Naive B cell (primary cell): ENCODE results near the gene WFDC12. TPM values are rescaled to one million over a fixed set of nuclear protein-coding genes. Genes with fewer than 3 reads are reported as not detected.

Experiments
- ATAC-seq, 2 donors: fragments of 150-1000 bp; cut with Tn5 transposase; 2 replicates each; pipeline ENCODE4 v1.10.0; 2021; ENCODE audit warnings: low read depth in 2 of 2, mild to moderate bottlenecking in 2 of 2, moderate library complexity in 2 of 2
- DNase-seq: peaks from one replicate; pipeline ENCODE4 v3.0.0; 2022
- H3K27ac Mint-ChIP-seq, 6 donors: one replicate each; pipeline ENCODE4 v1.8.0; 2020 to 2022; ENCODE audit warnings: mild to moderate bottlenecking in 6 of 6, mixed read lengths in 6 of 6, moderate library complexity in 5 of 6, inconsistent platforms in 2 of 6
- H3K27me3 Mint-ChIP-seq, 3 donors: one replicate each; pipeline ENCODE4 v1.8.0; 2021 to 2022; ENCODE audit warnings: mixed read lengths in 3 of 3, mild to moderate bottlenecking in 1 of 3
- H3K36me3 Mint-ChIP-seq, 2 donors: one replicate each; pipeline ENCODE4 v1.8.0; 2020 to 2022; ENCODE audit warnings: mixed read lengths in 2 of 2, inconsistent platforms in 1 of 2, mild to moderate bottlenecking in 1 of 2
- H3K4me1 Mint-ChIP-seq, 3 donors: one replicate each; pipeline ENCODE4 v1.8.0; 2020 to 2022; ENCODE audit warnings: mixed read lengths in 3 of 3, inconsistent platforms in 1 of 3, mild to moderate bottlenecking in 1 of 3, moderate library complexity in 1 of 3
- H3K4me3 Mint-ChIP-seq, 8 donors: one replicate each; pipeline ENCODE4 v1.8.0; 2020 to 2022; ENCODE audit warnings: mild to moderate bottlenecking in 8 of 8, mixed read lengths in 8 of 8, moderate library complexity in 8 of 8, inconsistent platforms in 2 of 8
- H3K9me3 Mint-ChIP-seq, 7 donors: one replicate each; pipeline ENCODE4 v1.8.0; 2020 to 2022; ENCODE audit warnings: mixed read lengths in 7 of 7, mild to moderate bottlenecking in 5 of 7, inconsistent platforms in 2 of 7, moderate library complexity in 1 of 7
- polyA plus RNA-seq, 6 donors: library from polyadenylated mRNA; unstranded; fragments of 300-500 nt; fragmentation: Illumina TruSeq; gene quantifications; one replicate each; pipeline ENCODE4 v1.2.3, GENCODE V29; 2021; ENCODE audit warnings: low read depth in 6 of 6

Gene WFDC12
- polyA plus RNA-seq, 6 donors from 2014 or later: not detected

DNA sequence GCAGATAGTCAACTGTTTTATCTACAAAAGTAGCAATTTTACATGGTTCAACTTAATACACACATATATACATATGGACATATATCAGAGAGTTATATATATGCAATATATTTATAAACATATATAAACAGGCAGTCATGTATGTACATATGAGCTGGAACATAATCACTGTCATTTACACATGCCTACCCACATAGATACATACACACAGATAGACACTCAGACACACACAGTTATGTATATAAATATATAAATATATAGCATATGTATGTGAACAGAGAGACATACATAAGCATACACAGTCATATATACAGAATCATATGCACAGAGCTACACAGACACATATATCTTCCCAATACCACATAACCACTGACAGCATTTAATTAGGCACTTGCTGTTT is 11.5 kb downstream of the WFDC12 start:
- DNase-seq: no peak
- no peaks in the 10 kb centered on the region for H3K36me3 Mint-ChIP-seq
- H3K27ac Mint-ChIP-seq: no peak overlapping the region
- ATAC-seq: no peak
- no peak overlapping the region for H3K4me3 Mint-ChIP-seq
- no peaks in the 10 kb centered on the region for H3K9me3 Mint-ChIP-seq
- H3K27me3 Mint-ChIP-seq: peaks cover 21 to 45% (median 36%) of the 10 kb centered on the region in 3 donors
- peaks cover 3 to 8% (median 4%) of the 10 kb centered on the region in 3 donors for H3K4me1 Mint-ChIP-seq

DNA sequence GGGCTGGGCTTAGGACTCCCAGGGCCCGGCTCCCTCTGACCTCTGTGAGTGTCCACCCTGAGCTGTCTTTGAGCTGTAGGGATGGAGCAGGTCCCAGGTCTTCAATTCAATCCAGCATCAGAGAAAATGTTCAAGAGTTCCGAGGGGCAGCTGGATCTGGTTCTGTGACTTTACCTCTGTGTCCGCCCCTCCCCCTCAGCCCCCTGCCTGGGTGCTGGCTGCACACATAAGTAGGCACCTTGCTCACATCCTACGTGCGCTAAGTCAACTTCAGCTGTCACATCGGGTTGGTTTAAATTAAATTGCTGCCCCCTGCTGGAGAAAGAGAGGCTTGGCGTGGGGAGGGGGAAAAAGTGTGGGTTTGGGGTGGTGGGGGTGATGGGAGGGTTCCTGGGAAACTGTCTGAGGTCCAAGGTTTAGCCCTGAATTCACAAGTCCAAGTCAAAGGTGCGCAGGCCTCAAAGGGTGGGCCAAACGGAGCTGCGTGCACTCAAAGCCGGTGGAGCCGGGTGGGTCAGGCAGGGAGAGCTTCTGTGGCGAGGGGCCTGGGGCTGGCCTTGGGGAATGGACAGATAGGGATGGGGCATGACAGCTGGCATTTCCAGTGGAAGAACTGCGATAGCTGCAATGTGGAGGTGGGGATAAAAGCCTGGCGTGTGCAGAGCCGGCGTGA is 12.3 kb downstream of the WFDC12 start:
- Mint-ChIP-seq H3K4me3 (no peak overlapping the region), H3K9me3 (no peaks in the 10 kb centered on the region), H3K36me3 (no peaks in the 10 kb centered on the region), H3K27me3 (peaks cover 15 to 45% (median 39%) of the 10 kb centered on the region in 3 donors), H3K4me1 (peaks cover 3 to 8% (median 4%) of the 10 kb centered on the region in 3 donors), H3K27ac (peak overlapping the region in 2 of 6 donors; percentile 10 to 58)
- DNase-seq (no peak), ATAC-seq (peak; percentile 30 to 32)

GRCh38 chr20:45111285-45111684 is 13.0 kb downstream of the WFDC12 start:
- Mint-ChIP-seq H3K36me3 (no peaks in the 10 kb centered on the region), H3K27ac (no peak overlapping the region), H3K27me3 (peaks cover 19 to 45% (median 39%) of the 10 kb centered on the region in 3 donors), H3K4me1 (peaks cover 3 to 8% (median 4%) of the 10 kb centered on the region in 3 donors), H3K9me3 (no peaks in the 10 kb centered on the region), H3K4me3 (no peak overlapping the region)
- DNase-seq (no peak), ATAC-seq (no peak)

- Mint-ChIP-seq H3K4me3 (no peak overlapping the region), H3K27ac (no peak overlapping the region), H3K4me1 (peaks cover 3 to 8% (median 4%) of the 10 kb centered on the region in 3 donors), H3K27me3 (peaks cover 20 to 44% (median 36%) of the 10 kb centered on the region in 3 donors), H3K9me3 (no peaks in the 10 kb centered on the region), H3K36me3 (no peaks in the 10 kb centered on the region)
- no peak for DNase-seq
- no peak for ATAC-seq
Observed at GRCh38 chr20:45110301-45110700, 14.0 kb downstream of the WFDC12 start.

- Mint-ChIP-seq H3K36me3 (no peaks in the 10 kb centered on the region), H3K27ac (no peak overlapping the region), H3K27me3 (peaks cover 24 to 45% (median 35%) of the 10 kb centered on the region in 3 donors), H3K4me1 (peaks cover 0 to 3% (median 1%) of the 10 kb centered on the region in 3 donors), H3K9me3 (no peaks in the 10 kb centered on the region), H3K4me3 (no peak overlapping the region)
- DNase-seq (no peak), ATAC-seq (no peak)
Observed at GRCh38 chr20:45109634-45110033, 14.6 kb downstream of the WFDC12 start.

DNA sequence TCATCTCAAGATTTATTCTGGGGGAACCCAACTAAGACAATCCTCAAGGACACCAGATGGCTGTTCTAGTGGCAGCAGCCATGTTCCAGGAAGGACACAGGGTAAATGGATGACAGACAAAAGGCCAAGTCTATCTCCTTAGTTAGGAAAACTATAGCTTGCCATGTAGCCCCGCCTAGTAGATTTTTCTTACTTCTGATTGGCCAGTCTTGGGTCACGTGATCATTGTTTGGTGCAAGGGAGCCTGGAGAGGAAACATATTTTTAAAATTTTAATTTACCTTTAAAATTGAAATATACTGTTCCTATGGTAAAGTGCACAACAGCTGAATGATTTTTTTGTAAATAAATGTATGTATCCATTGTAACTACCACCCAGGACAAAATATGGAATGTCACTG is 18.9 kb downstream of the WFDC12 start:
- Mint-ChIP-seq H3K27ac (no peak overlapping the region), H3K4me3 (no peak overlapping the region), H3K36me3 (no peaks in the 10 kb centered on the region), H3K9me3 (no peaks in the 10 kb centered on the region), H3K27me3 (peaks cover 39 to 65% (median 51%) of the 10 kb centered on the region in 3 donors), H3K4me1 (peaks cover 7 to 10% (median 8%) of the 10 kb centered on the region in 3 donors)
- ATAC-seq (no peak), DNase-seq (no peak)

DNA sequence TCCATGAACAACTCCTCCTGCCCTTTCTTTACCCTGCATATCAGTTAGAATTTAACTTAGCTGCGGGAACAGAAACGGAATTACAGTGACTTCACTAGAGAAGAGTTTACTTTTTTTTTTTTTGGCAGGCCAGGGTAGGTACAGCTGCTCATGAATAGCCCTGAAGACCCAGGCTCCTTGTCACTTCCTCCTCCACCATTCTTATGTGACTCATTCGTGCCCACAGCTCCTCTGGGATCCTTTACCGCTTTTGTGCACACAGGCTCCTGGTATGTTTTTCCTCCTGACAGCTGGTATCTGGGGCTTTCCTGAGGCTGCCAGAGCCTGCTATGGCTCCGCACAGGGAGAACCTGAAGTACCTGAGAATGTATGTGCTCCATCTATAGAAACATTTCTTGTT is 19.5 kb downstream of the WFDC12 start:
- H3K27ac Mint-ChIP-seq: no peak overlapping the region
- H3K9me3 Mint-ChIP-seq: no peaks in the 10 kb centered on the region
- ATAC-seq: no peak
- peaks cover 44 to 65% (median 57%) of the 10 kb centered on the region in 3 donors for H3K27me3 Mint-ChIP-seq
- peaks cover 9 to 15% (median 13%) of the 10 kb centered on the region in 3 donors for H3K4me1 Mint-ChIP-seq
- no peak overlapping the region for H3K4me3 Mint-ChIP-seq
- DNase-seq: no peak
- H3K36me3 Mint-ChIP-seq: no peaks in the 10 kb centered on the region

DNA sequence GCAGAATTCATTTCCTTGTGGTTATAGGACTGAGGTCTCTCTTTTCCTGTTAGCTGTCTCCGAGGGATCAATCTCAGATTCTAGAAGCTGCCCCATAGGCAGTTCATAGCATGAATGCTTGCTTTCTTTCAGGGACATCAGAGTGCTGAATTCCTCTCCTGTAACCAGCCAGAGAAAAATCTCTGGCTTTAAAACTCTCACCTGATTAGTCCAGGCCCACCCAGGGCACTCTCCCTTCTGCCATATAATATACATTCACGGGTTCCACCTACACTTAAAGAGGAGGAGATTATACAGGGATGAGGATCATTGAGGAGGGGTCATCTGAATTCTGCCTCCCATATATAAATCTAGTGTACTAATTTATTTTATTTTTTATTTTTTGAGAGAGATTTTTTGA is 21.2 kb downstream of the WFDC12 start:
- ATAC-seq (no peak), DNase-seq (no peak)
- no peaks in the 10 kb centered on the region for H3K36me3 Mint-ChIP-seq
- peaks cover 56 to 69% (median 68%) of the 10 kb centered on the region in 3 donors for H3K27me3 Mint-ChIP-seq
- peaks cover 9 to 22% (median 15%) of the 10 kb centered on the region in 3 donors for H3K4me1 Mint-ChIP-seq
- H3K4me3 Mint-ChIP-seq: no peak overlapping the region
- H3K27ac Mint-ChIP-seq: no peak overlapping the region
- H3K9me3 Mint-ChIP-seq: no peaks in the 10 kb centered on the region

DNA sequence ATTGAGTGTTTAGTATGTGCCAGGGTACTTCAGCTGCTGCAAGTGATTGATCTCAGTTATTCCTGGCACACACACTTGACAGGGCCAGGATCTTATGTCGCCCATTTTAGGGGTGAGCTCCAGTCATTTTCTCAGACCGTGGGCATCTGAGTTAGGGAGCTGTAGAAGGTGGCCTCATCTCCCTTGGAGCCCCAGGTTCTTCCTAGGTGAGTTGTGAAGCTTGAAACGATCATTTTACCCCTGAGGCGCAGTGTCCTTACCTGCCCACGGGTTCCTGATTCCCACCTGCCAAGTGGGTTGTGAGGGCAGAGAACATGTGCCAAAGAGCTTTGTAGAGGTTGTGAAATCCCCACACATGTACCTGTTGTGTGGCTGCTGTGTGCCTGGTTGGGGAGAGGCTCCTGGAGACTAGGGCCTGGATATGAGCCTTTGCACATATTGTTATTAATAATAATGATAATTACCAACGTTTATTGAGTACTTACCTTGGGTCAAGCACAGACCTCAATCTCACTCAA is 22.9 kb downstream of the WFDC12 start:
- H3K9me3 Mint-ChIP-seq: no peaks in the 10 kb centered on the region
- no peaks in the 10 kb centered on the region for H3K36me3 Mint-ChIP-seq
- no peak for ATAC-seq
- H3K27ac Mint-ChIP-seq: no peak overlapping the region
- H3K4me3 Mint-ChIP-seq: peak overlapping the region in 4 of 8 donors; percentile 20 to 73 (median 40)
- peaks cover 64 to 68% (median 68%) of the 10 kb centered on the region in 3 donors for H3K27me3 Mint-ChIP-seq
- no peak for DNase-seq
- H3K4me1 Mint-ChIP-seq: peaks cover 13 to 33% (median 26%) of the 10 kb centered on the region in 3 donors

GRCh38 chr20:45100563-45101245 is 23.6 kb downstream of the WFDC12 start, which contains the start of gene KCNS1:
KCNS1 (minus strand) TSS chr20:45101127; CDS start chr20:45099236, 1,891 bp downstream.
- ATAC-seq (no peak), DNase-seq (no peak)
- Mint-ChIP-seq H3K4me1 (peaks cover 13 to 36% (median 26%) of the 10 kb centered on the region in 3 donors), H3K4me3 (peak within 1 kb of the TSS in 6 of 8 donors; percentile 30 to 73 (median 55)), H3K9me3 (no peaks in the 10 kb centered on the region), H3K36me3 (no peaks in the 10 kb centered on the region), H3K27me3 (peaks cover 64 to 68% (median 68%) of the 10 kb centered on the region in 3 donors), H3K27ac (no peak within 1 kb of the TSS)

DNA sequence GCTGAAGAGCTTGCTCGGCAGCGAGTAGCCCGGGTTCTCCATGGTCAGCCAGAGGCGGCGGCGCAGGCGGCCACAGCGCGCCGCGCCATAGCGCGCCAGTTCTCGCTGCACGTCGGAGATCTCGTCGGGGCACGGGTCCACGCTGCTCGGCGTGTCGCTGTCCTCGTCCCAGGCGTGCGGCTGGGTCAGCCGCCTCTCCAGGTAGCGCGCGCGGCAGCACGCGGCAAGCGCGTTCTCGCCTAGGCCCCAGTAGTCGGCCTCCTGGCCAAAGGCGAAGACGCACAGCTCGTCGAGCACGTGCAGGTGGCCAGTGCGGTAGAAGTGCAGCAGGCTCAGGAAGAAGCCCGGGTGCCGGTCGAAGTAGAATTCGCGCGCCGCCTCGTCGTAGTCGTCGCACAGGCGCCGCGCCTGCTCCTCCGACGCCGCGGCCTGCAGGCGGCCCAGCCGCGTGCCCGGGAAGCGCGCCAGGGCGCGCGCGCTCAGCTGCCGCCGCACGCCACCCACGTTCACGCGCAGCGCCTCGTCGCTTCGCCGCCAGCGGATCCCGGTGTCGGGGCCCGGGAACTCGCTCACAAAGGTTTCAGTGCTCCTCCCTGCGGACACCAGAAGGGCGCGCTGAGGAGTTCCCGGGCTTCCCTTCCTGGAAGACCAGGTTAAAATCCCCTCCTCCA is 26.0 kb downstream of the WFDC12 start:
- DNase-seq (no peak), ATAC-seq (peak in 1 of 2 donors; percentile 16)
- Mint-ChIP-seq H3K4me3 (peak overlapping the region; percentile 9 to 80 (median 64)), H3K27ac (no peak overlapping the region), H3K9me3 (no peaks in the 10 kb centered on the region), H3K27me3 (peaks cover 46 to 52% (median 49%) of the 10 kb centered on the region in 3 donors), H3K36me3 (no peaks in the 10 kb centered on the region), H3K4me1 (peaks cover 13 to 43% (median 26%) of the 10 kb centered on the region in 3 donors)

GRCh38 chr20:45097485-45098102 is 26.7 kb downstream of the WFDC12 start:
- peak; percentile 73 to 74 for ATAC-seq
- Mint-ChIP-seq H3K4me3 (peak overlapping the region in 7 of 8 donors; percentile 51 to 89 (median 84)), H3K27ac (peak overlapping the region in 2 of 6 donors; percentile 54 to 86), H3K4me1 (peaks cover 13 to 43% (median 26%) of the 10 kb centered on the region in 3 donors), H3K9me3 (no peaks in the 10 kb centered on the region), H3K27me3 (peaks cover 41 to 47% (median 44%) of the 10 kb centered on the region in 3 donors), H3K36me3 (no peaks in the 10 kb centered on the region)
- DNase-seq: peak; percentile 40

DNA sequence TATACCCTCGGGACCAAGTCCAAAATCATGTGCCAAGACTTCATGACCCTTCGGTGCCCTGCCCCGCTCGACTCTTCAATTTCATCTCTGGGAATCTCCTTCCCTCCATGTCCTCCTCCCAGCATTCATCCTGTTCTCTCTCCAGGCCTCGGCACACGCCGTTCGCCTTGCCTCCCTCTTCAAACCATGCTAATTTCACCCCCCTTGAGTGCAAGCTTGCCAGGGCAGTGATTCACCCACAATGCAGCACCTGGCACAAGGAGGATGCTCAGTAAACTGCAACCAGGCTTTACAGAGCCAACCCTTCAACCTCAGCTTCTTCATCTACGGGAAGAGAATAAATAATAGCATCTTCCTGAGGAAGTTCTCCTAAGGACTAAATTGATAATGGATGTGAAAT is 27.5 kb downstream of the WFDC12 start:
- DNase-seq: no peak
- Mint-ChIP-seq H3K9me3 (no peaks in the 10 kb centered on the region), H3K4me1 (peaks cover 13 to 43% (median 26%) of the 10 kb centered on the region in 3 donors), H3K27ac (no peak overlapping the region), H3K27me3 (peaks cover 41 to 44% (median 42%) of the 10 kb centered on the region in 3 donors), H3K36me3 (no peaks in the 10 kb centered on the region), H3K4me3 (no peak overlapping the region)
- ATAC-seq: no peak
